H9 (cell line): ENCODE data around the gene OR52H1. TPM values are rescaled to one million over a fixed set of nuclear protein-coding genes. Genes with fewer than 3 reads are reported as not detected.

Source experiments
- DNase-seq: peaks from one replicate; pipeline ENCODE4 v3.0.0-alpha.2; 2017
- H2AFZ ChIP-seq: one replicate; pipeline ENCODE4 v1.6.1; 2013; ENCODE audit warnings: mild to moderate bottlenecking, low read length, control low read depth, moderate library complexity
- H2AK5ac ChIP-seq: 2 replicates; pipeline ENCODE4 v1.6.1; 2013; ENCODE audit warnings: low read length, control low read depth, mixed read lengths; ENCODE audit not compliant: insufficient read length
- H2BK120ac ChIP-seq: one replicate; pipeline ENCODE4 v1.6.1; 2013; ENCODE audit warnings: low read depth, mild to moderate bottlenecking, low read length, control low read depth, inconsistent platforms; ENCODE audit not compliant: poor library complexity, severe bottlenecking
- H2BK12ac ChIP-seq: 2 replicates; pipeline ENCODE4 v1.6.1; 2013; ENCODE audit warnings: low read length, control low read depth, mixed read lengths, low read depth; ENCODE audit not compliant: insufficient read length
- H2BK15ac ChIP-seq: 2 replicates; pipeline ENCODE4 v1.6.1; 2013; ENCODE audit warnings: low read depth, low read length, control low read depth
- H2BK20ac ChIP-seq: one replicate; pipeline ENCODE4 v1.6.1; 2013; ENCODE audit warnings: low read depth, mild to moderate bottlenecking, low read length, control low read depth, inconsistent platforms; ENCODE audit not compliant: poor library complexity, severe bottlenecking
- H2BK5ac ChIP-seq: 2 replicates; pipeline ENCODE4 v1.6.1; 2013; ENCODE audit warnings: low read length, control low read depth, mixed read lengths; ENCODE audit not compliant: insufficient read length
- H3K14ac ChIP-seq: 2 replicates; pipeline ENCODE4 v1.6.1; 2013; ENCODE audit warnings: low read length, control low read depth; ENCODE audit not compliant: insufficient read depth
- H3K18ac ChIP-seq: 2 replicates; pipeline ENCODE4 v1.6.1; 2013; ENCODE audit warnings: low read depth, mild to moderate bottlenecking, mixed read lengths, low read length, control low read depth; ENCODE audit not compliant: insufficient read length
- H3K23ac ChIP-seq: 2 replicates; pipeline ENCODE4 v1.6.1; 2013; ENCODE audit warnings: low read length, control low read depth, mixed read lengths, low read depth; ENCODE audit not compliant: insufficient read length
- H3K23me2 ChIP-seq: 2 replicates; pipeline ENCODE4 v1.6.1; 2013; ENCODE audit warnings: low read depth, mild to moderate bottlenecking, mixed read lengths, low read length, control low read depth; ENCODE audit not compliant: insufficient read length, poor library complexity, severe bottlenecking
- H3K27ac ChIP-seq: 2 replicates; pipeline ENCODE4 v1.5.1; 2013; ENCODE audit warnings: low read length, control low read depth, mixed read lengths, low read depth; ENCODE audit not compliant: insufficient read length
- H3K27me3 ChIP-seq: 2 replicates; pipeline ENCODE4 v1.6.1; 2013; ENCODE audit warnings: low read length, control low read depth, inconsistent platforms; ENCODE audit not compliant: insufficient read depth
- H3K4ac ChIP-seq: 2 replicates; pipeline ENCODE4 v1.6.1; 2013; ENCODE audit warnings: low read depth, mild to moderate bottlenecking, control low read depth, inconsistent platforms, low read length, moderate library complexity
- H3K4me1 ChIP-seq: 2 replicates; pipeline ENCODE4 v1.6.1; 2013; ENCODE audit warnings: low read length, control low read depth, inconsistent platforms; ENCODE audit not compliant: insufficient read depth
- H3K4me2 ChIP-seq: 2 replicates; pipeline ENCODE4 v1.6.1; 2013; ENCODE audit warnings: low read length, control low read depth, mixed read lengths; ENCODE audit not compliant: insufficient read length, insufficient read depth
- H3K56ac ChIP-seq: 2 replicates; pipeline ENCODE4 v1.6.1; 2013; ENCODE audit warnings: low read depth, mild to moderate bottlenecking, mixed read lengths, low read length, control low read depth; ENCODE audit not compliant: insufficient read length
- H3K79me1 ChIP-seq: 2 replicates; pipeline ENCODE4 v1.6.1; 2013; ENCODE audit warnings: low read depth, mild to moderate bottlenecking, moderate library complexity, low read length, control low read depth, inconsistent platforms; ENCODE audit not compliant: insufficient read depth, poor library complexity, severe bottlenecking
- H3K79me2 ChIP-seq: 2 replicates; pipeline ENCODE4 v1.6.1; 2013; ENCODE audit warnings: low read length, control low read depth, inconsistent platforms; ENCODE audit not compliant: insufficient read depth
- H3K9ac ChIP-seq: 2 replicates; pipeline ENCODE4 v1.6.1; 2013; ENCODE audit warnings: low read length, control low read depth, mixed read lengths; ENCODE audit not compliant: insufficient read length; ENCODE audit errors: extremely low read depth
- H3K9me3 ChIP-seq: one replicate; pipeline ENCODE4 v1.6.1; 2013; ENCODE audit warnings: low read depth, low read length, inconsistent platforms; ENCODE audit not compliant: control insufficient read depth
- H3T11ph ChIP-seq: one replicate; pipeline ENCODE4 v1.6.1; 2013; ENCODE audit warnings: mild to moderate bottlenecking, low read length, control low read depth, inconsistent platforms
- H4K20me1 ChIP-seq: one replicate; pipeline ENCODE4 v1.6.1; 2013; ENCODE audit not compliant: control insufficient read depth, insufficient read length, insufficient read depth
- H4K5ac ChIP-seq: 2 replicates; pipeline ENCODE4 v1.6.1; 2013; ENCODE audit warnings: low read depth, mild to moderate bottlenecking, mixed read lengths, low read length, control low read depth; ENCODE audit not compliant: insufficient read length
- H4K8ac ChIP-seq: replicated peaks from 2 replicates; pipeline ENCODE4 v1.6.1; 2013; ENCODE audit warnings: low read length, control low read depth, mixed read lengths, low read depth; ENCODE audit not compliant: insufficient read length
- H4K91ac ChIP-seq: 2 replicates; pipeline ENCODE4 v1.6.1; 2013; ENCODE audit warnings: low read depth, mild to moderate bottlenecking, moderate library complexity, mixed read lengths, low read length, control low read depth; ENCODE audit not compliant: insufficient read length
- H3K27ac Mint-ChIP-seq, 3 experiments: 2 replicates in 2 of 3; 3 replicates in 1 of 3; pipeline ENCODE4 v1.8.0; 2020 to 2021; ENCODE audit warnings: mixed read lengths in 3 of 3, mild to moderate bottlenecking in 1 of 3, moderate library complexity in 1 of 3
- H3K27me3 Mint-ChIP-seq: 2 replicates; pipeline ENCODE4 v1.8.0; 2021; ENCODE audit warnings: low read depth, mild to moderate bottlenecking, moderate library complexity, mixed read lengths
- H3K36me3 Mint-ChIP-seq, 3 experiments: 2 replicates in 2 of 3; 3 replicates in 1 of 3; pipeline ENCODE4 v1.8.0; 2020 to 2021; ENCODE audit warnings: low read depth in 3 of 3, mixed read lengths in 3 of 3; ENCODE audit not compliant: insufficient read depth in 1 of 3
- H3K4me1 Mint-ChIP-seq, 2 experiments: 2 replicates each; pipeline ENCODE4 v1.8.0; 2020; ENCODE audit warnings: mixed read lengths in 2 of 2
- H3K4me3 Mint-ChIP-seq, 2 experiments: 2 replicates in 1 of 2; 3 replicates in 1 of 2; pipeline ENCODE4 v1.8.0; 2020 to 2021; ENCODE audit warnings: mild to moderate bottlenecking in 2 of 2, mixed read lengths in 2 of 2, moderate library complexity in 1 of 2
- H3K9me3 Mint-ChIP-seq, 2 experiments: 2 replicates in 1 of 2; 3 replicates in 1 of 2; pipeline ENCODE4 v1.8.0; 2020; ENCODE audit warnings: mild to moderate bottlenecking in 2 of 2, mixed read lengths in 2 of 2, moderate library complexity in 1 of 2
- CTCF ChIP-seq: fragments of 200-600 bp; sonication (generic); conservative IDR thresholded peaks from 3 replicates; pipeline ENCODE4 v1.8.0; 2021; ENCODE audit warnings: antibody characterized with exemption, mild to moderate bottlenecking
- WGBS: extraction: QIAGEN DNeasy Blood & Tissue Kit; methylation state at CpG from one replicate; pipeline ENCODE4 v1.1.7; 2013; ENCODE audit warnings: missing lambda C conversion rate, low lambda C conversion rate, mixed read lengths; ENCODE audit not compliant: insufficient read length; ENCODE audit errors: extremely low coverage; 5-methylcytosine and 5-hydroxymethylcytosine counted together
- total RNA-seq: library from RNA; stranded (reverse); gene quantifications from 2 replicates; pipeline ENCODE4 v1.2.1, GENCODE V29; 2021

Gene OR52H1
- total RNA-seq, 1 experiment from 2014 or later, result not detected

- Histone ChIP-seq H4K8ac (no peak overlapping the region), H3K23me2 (peaks cover 7% of the 10 kb centered on the region), H3T11ph (no peak overlapping the region), H3K4me2 (no peak overlapping the region), H4K20me1 (no peaks in the 10 kb centered on the region), H3K27ac (no peak overlapping the region), H2BK120ac (no peak overlapping the region), H3K4ac (no peak overlapping the region), H3K79me1 (no peaks in the 10 kb centered on the region), H3K4me1 (no peaks in the 10 kb centered on the region), H2AFZ (no peak overlapping the region), H2BK5ac (no peak overlapping the region), H2AK5ac (no peak overlapping the region), H3K9ac (no peak overlapping the region), H4K91ac (no peak overlapping the region), H2BK12ac (no peak overlapping the region), H3K14ac (no peak overlapping the region), H3K9me3 (no peaks in the 10 kb centered on the region), H3K79me2 (no peaks in the 10 kb centered on the region; the same call in 1 of the 2 replicates), H3K27me3 (no peaks in the 10 kb centered on the region), H3K56ac (no peak overlapping the region), H3K18ac (no peak overlapping the region), H4K5ac (no peak overlapping the region), H2BK15ac (no peak overlapping the region), H2BK20ac (no peak overlapping the region), H3K23ac (no peak overlapping the region)
- Mint-ChIP-seq H3K27me3 (no peaks in the 10 kb centered on the region; the same call in 1 of the 2 replicates), H3K36me3 (peaks cover 7 to 8% (median 7%) of the 10 kb centered on the region in 3 experiments; a peak in 5 of 7 replicates), H3K4me3 (no peak overlapping the region), H3K27ac (no peak overlapping the region; a peak in 1 of 7 replicates), H3K9me3 (peaks cover 5 to 6% of the 10 kb centered on the region in 2 experiments), H3K4me1 (peaks cover 14 to 19% of the 10 kb centered on the region in 2 experiments)
- WGBS, result no CpG with 5 or more reads among the region's 5 CpGs
- no peak for TF ChIP-seq CTCF
- no peak for DNase-seq
These were observed 44.3 kb upstream of the OR52H1 start for GRCh38 chr11:5592615-5593014.
